ENCODE measurements around the gene IL25. TPM values are rescaled to one million over a fixed set of nuclear protein-coding genes. Genes with fewer than 3 reads are reported as not detected.

The IL25 gene
- total RNA-seq, 4 donors from 2014 or later: not detected

- Histone ChIP-seq H3K27me3 (no peaks in the 10 kb centered on the region), H3K27ac (no peak overlapping the region), H3K9me3 (no peaks in the 10 kb centered on the region), H3K4me1 (peaks cover 0 to 16% (median 3%) of the 10 kb centered on the region in 4 donors), H3K4me3 (no peak overlapping the region), H3K36me3 (no peaks in the 10 kb centered on the region)
- no peak for TF ChIP-seq POLR2A (IDR thresholded peaks at IDR 0.05)
- no peak for TF ChIP-seq CTCF (IDR thresholded peaks at IDR 0.05)
- peak in 1 of 3 donors; percentile 36 for DNase-seq
Observed at GRCh38 chr14:23357261-23357660, 15.3 kb upstream of the IL25 start.

- no peak for TF ChIP-seq POLR2A (IDR thresholded peaks at IDR 0.05)
- no peak for TF ChIP-seq CTCF (IDR thresholded peaks at IDR 0.05)
- Histone ChIP-seq H3K4me3 (no peak overlapping the region), H3K27ac (no peak overlapping the region), H3K4me1 (peaks cover 0 to 10% (median 0%) of the 10 kb centered on the region in 4 donors), H3K36me3 (no peaks in the 10 kb centered on the region), H3K9me3 (no peaks in the 10 kb centered on the region), H3K27me3 (no peaks in the 10 kb centered on the region)
- peak in 1 of 3 donors; percentile 10 for DNase-seq
Observed at GRCh38 chr14:23358042-23358441, 14.6 kb upstream of the IL25 start.

- Histone ChIP-seq H3K36me3 (no peaks in the 10 kb centered on the region), H3K27ac (no peak overlapping the region), H3K9me3 (no peaks in the 10 kb centered on the region), H3K4me1 (peaks cover 0 to 9% (median 0%) of the 10 kb centered on the region in 4 donors), H3K4me3 (no peak overlapping the region), H3K27me3 (no peaks in the 10 kb centered on the region)
- peak in 1 of 3 donors; percentile 26 for DNase-seq
- TF ChIP-seq CTCF (IDR thresholded peaks at IDR 0.05): no peak
Observed at GRCh38 chr14:23358553-23359166, 13.9 kb upstream of the IL25 start.

- Histone ChIP-seq H3K9me3 (no peaks in the 10 kb centered on the region), H3K27ac (no peak overlapping the region), H3K4me1 (peaks cover 0 to 9% (median 0%) of the 10 kb centered on the region in 4 donors), H3K4me3 (no peak overlapping the region), H3K36me3 (no peaks in the 10 kb centered on the region), H3K27me3 (no peaks in the 10 kb centered on the region)
- peak in 1 of 3 donors; percentile 27 for DNase-seq
- no peak for TF ChIP-seq POLR2A (IDR thresholded peaks at IDR 0.05)
- no peak for TF ChIP-seq CTCF (IDR thresholded peaks at IDR 0.05)
Observed at GRCh38 chr14:23359167-23359626, 13.4 kb upstream of the IL25 start.

GRCh38 chr14:23359722-23360447 lies 12.7 kb upstream of the IL25 start:
- Histone ChIP-seq H3K4me1 (peaks cover 0 to 9% (median 0%) of the 10 kb centered on the region in 4 donors), H3K27ac (no peak overlapping the region), H3K36me3 (no peaks in the 10 kb centered on the region), H3K27me3 (no peaks in the 10 kb centered on the region), H3K9me3 (no peaks in the 10 kb centered on the region), H3K4me3 (no peak overlapping the region)
- no peak for DNase-seq
- no peak for TF ChIP-seq POLR2A (IDR thresholded peaks at IDR 0.05)
- no peak for TF ChIP-seq CTCF (IDR thresholded peaks at IDR 0.05)

Data from Peyer's patch (tissue), 4 donors.